K562 (cell line): Measurements from ENCODE around the gene CPA2. TPM values are rescaled to one million over a fixed set of nuclear protein-coding genes. Genes with fewer than 3 reads are reported as not detected.

Experiments
- ATAC-seq: fragments of 200-7000 bp; cut with Tn5 transposase; 3 replicates; pipeline ENCODE4 v1.9.1; 2020; ENCODE audit warnings: moderate library complexity
- BruUV-seq: library from RNA; stranded (reverse); fragments of 400-500 nt; replicated peaks from 2 replicates; lab custom pipeline; 2021; lab: Mats Ljungman, UMichigan
- CTCF ChIA-PET: fragments of 300-600 bp; formaldehyde crosslinking; extraction: SDS; loops from one replicate; lab custom pipeline; 2021; ENCODE audit warnings: low intra/inter-chr PET ratio; lab: Yijun Ruan, JAX
- POLR2A ChIA-PET: fragments of 300-600, 350-650 bp; sonication (Branson Sonifier 250); formaldehyde crosslinking; extraction: SDS; loops from one replicate; lab custom pipeline; 2021; ENCODE audit warnings: antibody characterized with exemption, inconsistent platforms; lab: Yijun Ruan, JAX
- DNase-seq, 4 experiments: peaks; one replicate each; pipeline versions ENCODE4 v3.0.0 to v3.0.0-alpha.2; 2011 to 2018; ENCODE audit warnings: low spot score in 3 of 4, mixed read lengths in 3 of 4; ENCODE audit errors: extremely low read depth in 1 of 4
- FAIRE-seq: peaks from 2 replicates; lab custom pipeline; 2011; peaks lifted over from hg19 to GRCh38; lab: Jason Lieb, UNC
- H2AFZ ChIP-seq: 2 replicates; pipeline ENCODE4 v1.6.0; 2011; ENCODE audit warnings: low read depth, low read length, control low read depth, inconsistent platforms
- H3K27ac ChIP-seq: fragments of 200-600 bp; 3 replicates; pipeline ENCODE4 v1.8.0; 2011; ENCODE audit warnings: low read depth, mild to moderate bottlenecking, control low read depth, inconsistent platforms, low read length, moderate library complexity, mixed read lengths; ENCODE audit errors: extremely low read depth
- H3K27me3 ChIP-seq, 2 experiments: fragments of 300-600 bp in 1 of 2; 2 replicates in 1 of 2; 3 replicates in 1 of 2; pipeline versions ENCODE4 v1.6.0 to v1.8.0; 2011; ENCODE audit warnings: inconsistent platforms in 2 of 2, low read length in 2 of 2, mild to moderate bottlenecking in 1 of 2, mixed read lengths in 1 of 2, moderate library complexity in 1 of 2; ENCODE audit not compliant: control insufficient read depth in 2 of 2, insufficient read depth in 2 of 2
- H3K36me3 ChIP-seq: fragments of 300-600 bp; 3 replicates; pipeline ENCODE4 v1.8.0; 2011; ENCODE audit warnings: mild to moderate bottlenecking, low read length, inconsistent platforms; ENCODE audit not compliant: control insufficient read depth, insufficient read depth
- H3K4me1 ChIP-seq, 2 experiments: fragments of 200-600 bp in 1 of 2; replicated peaks in 1 of 2; 2 replicates in 1 of 2; 3 replicates in 1 of 2; pipeline versions ENCODE4 v1.5.1 to v1.8.0; 2011; ENCODE audit warnings: inconsistent platforms in 2 of 2, low read length in 2 of 2, mild to moderate bottlenecking in 1 of 2, mixed read lengths in 1 of 2, moderate library complexity in 1 of 2; ENCODE audit not compliant: control insufficient read depth in 2 of 2, insufficient read depth in 2 of 2
- H3K4me2 ChIP-seq: 2 replicates; pipeline ENCODE4 v1.6.1; 2011; ENCODE audit warnings: low read length, control low read depth, inconsistent platforms, mixed read lengths; ENCODE audit not compliant: insufficient read depth
- H3K4me3 ChIP-seq: fragments of 200-600 bp; sonication (generic), shearing (Covaris generic); 2 replicates; pipeline ENCODE4 v1.5.1; 2016; ENCODE audit warnings: control low read depth, inconsistent platforms
- H3K79me2 ChIP-seq: fragments of 200-600 bp; 3 replicates; pipeline ENCODE4 v1.8.0; 2011; ENCODE audit warnings: low read length, inconsistent platforms; ENCODE audit not compliant: control insufficient read depth, insufficient read depth
- H3K9ac ChIP-seq, 2 experiments: 2 replicates each; pipeline versions ENCODE4 v1.6.0 to v1.6.1; 2011; ENCODE audit warnings: low read depth in 2 of 2, low read length in 2 of 2, control low read depth in 1 of 2, inconsistent platforms in 1 of 2, mild to moderate bottlenecking in 1 of 2, mixed read lengths in 1 of 2; ENCODE audit not compliant: insufficient read depth in 1 of 2
- H3K9me1 ChIP-seq: one replicate; pipeline ENCODE4 v1.6.0; 2011; ENCODE audit warnings: inconsistent platforms, mild to moderate bottlenecking, low read length, moderate library complexity; ENCODE audit not compliant: control insufficient read depth, insufficient read depth
- H3K9me3 ChIP-seq: replicated peaks from 2 replicates; pipeline ENCODE4 v1.5.1; 2011; ENCODE audit warnings: low read depth, low read length, inconsistent platforms; ENCODE audit not compliant: control insufficient read depth, insufficient read depth
- H4K20me1 ChIP-seq: replicated peaks from 2 replicates; pipeline ENCODE4 v1.6.1; 2011; ENCODE audit warnings: low read length, inconsistent platforms, mixed read lengths; ENCODE audit not compliant: control insufficient read depth, insufficient read depth
- ATF1 ChIP-seq, 2 experiments: fragments of 450-650 bp in 1 of 2; IDR thresholded peaks; 2 replicates each; pipeline ENCODE4 v1.6.1; 2016; ENCODE audit warnings: missing compliant biosample characterization in 1 of 2, missing genetic modification characterization in 1 of 2
- CCNT2 ChIP-seq: IDR thresholded peaks from 2 replicates; pipeline ENCODE4 v1.6.1; 2011; ENCODE audit warnings: borderline replicate concordance, low read depth, mild to moderate bottlenecking, moderate library complexity, mixed read lengths, low read length; ENCODE audit not compliant: insufficient read length; ENCODE audit errors: extremely low read depth
- NCOA6 ChIP-seq: fragments of 450-650 bp; IDR thresholded peaks from 2 replicates; pipeline ENCODE4 v1.6.1; 2017; ENCODE audit warnings: mild to moderate bottlenecking
- NFE2 ChIP-seq: IDR thresholded peaks from 2 replicates; pipeline ENCODE4 v1.6.1; 2014; ENCODE audit warnings: antibody characterized with exemption, low read depth
- PHF21A ChIP-seq: fragments of 450-650 bp; IDR thresholded peaks from 2 replicates; pipeline ENCODE4 v1.6.1; 2017; ENCODE audit warnings: low read depth, borderline replicate concordance
- POLR2AphosphoS2 ChIP-seq: IDR thresholded peaks from 2 replicates; pipeline ENCODE4 v1.6.1; 2012; ENCODE audit warnings: low read length, improper control_type of control experiment
- TCF7L2 ChIP-seq: fragments of 150-350 bp; IDR thresholded peaks from 2 replicates; pipeline ENCODE4 v1.6.1; 2016; ENCODE audit warnings: low read depth, mild to moderate bottlenecking, low read length, moderate library complexity
- THAP12 ChIP-seq: fragments of 250-450 bp; sonication (Bioruptor Pico); IDR thresholded peaks from 2 replicates; pipeline ENCODE4 v1.9.0; 2021; ENCODE audit warnings: mild to moderate bottlenecking, inconsistent platforms
- ZNF696 ChIP-seq: fragments of 250-450 bp; sonication (Bioruptor Pico); conservative IDR thresholded peaks from 2 replicates; pipeline ENCODE4 v1.4.0; 2020; ENCODE audit warnings: mild to moderate bottlenecking, moderate library complexity
- WGBS: fragments of 100-300 bp; shearing (Covaris generic); methylation state at CpG from one replicate; pipeline ENCODE4 v1.1.6; 2016; ENCODE audit warnings: low coverage, mixed read lengths; ENCODE audit not compliant: insufficient coverage; ENCODE audit errors: missing lambda C conversion rate; 5-methylcytosine and 5-hydroxymethylcytosine counted together
- in situ Hi-C: fragments of 300-500 bp; cut with MboI; formaldehyde crosslinking; loops from 4 replicates; pipeline ENCODE4 v1.15.0; 2018; ENCODE audit warnings: inconsistent platforms, mixed read lengths
- intact Hi-C: fragments of 100-400 bp; cut with micrococcal nuclease; formaldehyde crosslinking; loops from 2 replicates; pipeline ENCODE4 v1.14.2; 2022
- polyA plus RNA-seq, 8 experiments: library from polyadenylated mRNA; depleted of rRNA in 4 of 8; stranded (reverse) in 5 of 8; unstranded in 3 of 8; fragments of >200 nt; fragmentation: Nextera tagmentation in 2 of 8; fragmentation: Illumina TruSeq in 1 of 8; extraction: Ambion mirVana in 2 of 8; extraction: Trizol in 1 of 8; gene quantifications; 2 replicates each; pipeline versions ENCODE4 v1.2.1 to v1.2.3, GENCODE V29; 2011 to 2014; ENCODE audit warnings: inconsistent platforms in 1 of 8, missing spikeins in 1 of 8
- total RNA-seq, 7 experiments: library from RNA; depleted of rRNA in 6 of 7; stranded (reverse); fragments of >200 nt in 6 of 7; fragmentation: Illumina TruSeq in 2 of 7; extraction: Trizol in 2 of 7; gene quantifications; 2 replicates each; pipeline versions ENCODE4 v1.2.1 to v1.2.3, GENCODE V29; 2011 to 2021; ENCODE audit warnings: low replicate concordance in 1 of 7
- TF ChIP-seq, protein P1 (sequence below), 2 experiments: IDR thresholded peaks in 1 of 2; conservative IDR thresholded peaks in 1 of 2; 2 replicates each; pipeline ENCODE4 v1.6.1; 2016; ENCODE audit warnings: low read depth in 2 of 2, mild to moderate bottlenecking in 1 of 2, missing compliant biosample characterization in 1 of 2, missing genetic modification characterization in 1 of 2, moderate library complexity in 1 of 2
- TF ChIP-seq, protein P2 (sequence below): fragments of 250-450 bp; sonication (Bioruptor Pico); IDR thresholded peaks from 2 replicates; pipeline ENCODE4 v1.4.0; 2020

Gene CPA2
- total and polyA plus RNA-seq, 9 of the 15 experiments (the other 6 are each of a cell fraction or from before 2014, with no cell fraction given) = 0.04 to 0.84 (median 0.09) TPM; not detected in 4

- H4K20me1 ChIP-seq = no peaks in the 10 kb centered on the region
- H3K36me3 ChIP-seq = no peaks in the 10 kb centered on the region
- H3K27ac ChIP-seq = no peak overlapping the region
- in situ Hi-C loops (no loop called here), intact Hi-C loops (no loop called here)
- DNase-seq = no peak
- peaks cover 73 to 82% of the 10 kb centered on the region in 2 experiments for H3K27me3 ChIP-seq
- BruUV-seq = no TSS peak
- no peak overlapping the region for H2AFZ ChIP-seq
- H3K79me2 ChIP-seq = no peaks in the 10 kb centered on the region
- no peaks in the 10 kb centered on the region for H3K4me1 ChIP-seq
- WGBS = 4% methylated on average over 7 of the region's 7 CpGs
- ChIA-PET POLR2A (no interaction called here), CTCF (no interaction called here)
- no peaks in the 10 kb centered on the region for H3K9me1 ChIP-seq
- ATAC-seq = no peak
- H3K9me3 ChIP-seq = no peaks in the 10 kb centered on the region
- TF ChIP-seq THAP12 (CRISPR knock-in tag) (no peak), NFE2 (no peak), CCNT2 (no peak), POLR2AphosphoS2 (no peak), ZNF696 (CRISPR knock-in tag) (no peak), TCF7L2 (no peak), NCOA6 (no peak), PHF21A (no peak), ATF1 (CRISPR knock-in tag; IDR thresholded peaks at IDR 0.05) (no peak), ATF1 (tag; IDR thresholded peaks at IDR 0.05) (no peak)
- TF ChIP-seq, protein P1, sequence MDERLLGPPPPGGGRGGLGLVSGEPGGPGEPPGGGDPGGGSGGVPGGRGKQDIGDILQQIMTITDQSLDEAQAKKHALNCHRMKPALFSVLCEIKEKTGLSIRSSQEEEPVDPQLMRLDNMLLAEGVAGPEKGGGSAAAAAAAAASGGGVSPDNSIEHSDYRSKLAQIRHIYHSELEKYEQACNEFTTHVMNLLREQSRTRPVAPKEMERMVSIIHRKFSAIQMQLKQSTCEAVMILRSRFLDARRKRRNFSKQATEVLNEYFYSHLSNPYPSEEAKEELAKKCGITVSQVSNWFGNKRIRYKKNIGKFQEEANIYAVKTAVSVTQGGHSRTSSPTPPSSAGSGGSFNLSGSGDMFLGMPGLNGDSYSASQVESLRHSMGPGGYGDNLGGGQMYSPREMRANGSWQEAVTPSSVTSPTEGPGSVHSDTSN (CRISPR knock-in tag; IDR thresholded peaks at IDR 0.05; ENCODE audit: low read depth) = no peak
- TF ChIP-seq, protein P1 (tag; conservative IDR thresholded peaks at IDR 0.05; ENCODE audit: low read depth) = no peak
- TF ChIP-seq, protein P2, sequence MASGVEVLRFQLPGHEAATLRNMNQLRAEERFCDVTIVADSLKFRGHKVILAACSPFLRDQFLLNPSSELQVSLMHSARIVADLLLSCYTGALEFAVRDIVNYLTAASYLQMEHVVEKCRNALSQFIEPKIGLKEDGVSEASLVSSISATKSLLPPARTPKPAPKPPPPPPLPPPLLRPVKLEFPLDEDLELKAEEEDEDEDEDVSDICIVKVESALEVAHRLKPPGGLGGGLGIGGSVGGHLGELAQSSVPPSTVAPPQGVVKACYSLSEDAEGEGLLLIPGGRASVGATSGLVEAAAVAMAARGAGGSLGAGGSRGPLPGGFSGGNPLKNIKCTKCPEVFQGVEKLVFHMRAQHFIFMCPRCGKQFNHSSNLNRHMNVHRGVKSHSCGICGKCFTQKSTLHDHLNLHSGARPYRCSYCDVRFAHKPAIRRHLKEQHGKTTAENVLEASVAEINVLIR = no peak
- H3K9ac ChIP-seq = no peak overlapping the region
- no peak overlapping the region for H3K4me2 ChIP-seq
- no peak overlapping the region for H3K4me3 ChIP-seq
- FAIRE-seq = no peak
Observed at GRCh38 chr7:130299866-130300265, 33.2 kb downstream of the CPA2 start.
